ENCODE results near the gene CD70.

CD70 gene

DNA sequence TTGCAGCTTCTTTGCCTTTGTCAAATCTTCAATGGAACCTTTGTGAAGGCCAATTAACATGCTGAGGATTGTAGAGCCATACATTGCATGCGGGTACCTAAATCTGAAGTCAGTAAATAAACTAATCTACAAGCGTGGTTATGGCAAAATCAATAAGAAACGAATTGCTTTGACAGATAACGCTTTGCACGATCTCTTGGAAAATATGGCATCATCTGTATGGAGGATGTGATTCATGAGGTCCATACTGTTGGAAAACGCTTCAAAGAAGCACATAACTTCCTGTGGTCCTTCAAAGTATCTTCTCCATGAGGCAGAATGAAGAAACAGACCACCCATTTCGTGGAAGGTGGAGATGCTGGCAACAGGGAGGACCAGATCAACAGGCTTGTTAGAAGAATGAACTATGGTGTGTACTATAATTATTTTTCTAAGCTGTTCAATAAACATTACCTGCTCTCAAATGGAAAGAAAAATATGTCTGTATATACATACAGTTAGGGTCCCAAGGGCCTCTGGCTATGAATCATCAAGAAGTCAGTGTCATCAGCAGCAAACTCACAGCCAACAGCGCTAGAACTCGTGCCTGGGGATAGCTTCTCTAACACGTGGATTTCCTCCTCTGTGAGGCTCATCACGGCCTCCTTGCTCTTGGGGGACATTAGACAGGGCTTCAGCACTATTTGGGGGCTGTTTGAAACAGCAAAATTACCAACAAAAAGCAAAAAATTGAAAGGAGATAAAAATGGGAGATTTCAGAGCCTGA is 2.9 kb upstream of the CD70 start:
- DNase-seq (ENCODE audit: extremely low read depth, low read depth): no peak

DNA sequence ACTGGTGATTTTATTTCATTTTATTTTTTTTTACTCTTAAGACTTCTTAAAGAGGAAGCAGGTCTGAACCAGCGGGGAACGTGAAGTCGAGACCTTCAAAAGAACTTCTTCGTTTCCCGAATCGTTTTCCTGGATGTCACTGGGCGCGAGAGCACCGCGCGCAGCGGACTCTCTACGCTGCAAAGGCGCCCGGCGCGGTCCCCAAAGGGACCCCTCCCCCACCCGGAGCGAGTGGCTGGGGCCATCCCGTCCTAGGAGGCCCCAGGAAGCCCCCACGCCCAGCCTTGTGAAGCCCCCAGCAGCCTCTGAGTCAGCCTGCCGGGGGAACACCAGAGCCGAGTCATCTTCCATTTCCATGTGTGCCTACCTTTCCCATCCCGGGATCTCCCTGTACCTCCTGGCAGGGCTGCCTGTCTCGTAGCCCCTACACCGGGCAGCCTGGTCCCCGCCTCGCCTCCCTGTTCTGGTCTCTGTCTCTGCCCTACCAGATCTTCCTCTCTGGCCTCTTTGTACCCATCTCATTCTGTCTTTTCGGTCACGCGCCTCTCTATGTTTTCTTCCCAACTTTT is 608 bp downstream of the CD70 start:
- no peak for DNase-seq (ENCODE audit: extremely low read depth, low read depth)
- H3K4me3 ChIP-seq (replicated peaks; ENCODE audit: low read depth, low read length): peak overlapping the region; percentile 32
- TF ChIP-seq, protein P1, sequence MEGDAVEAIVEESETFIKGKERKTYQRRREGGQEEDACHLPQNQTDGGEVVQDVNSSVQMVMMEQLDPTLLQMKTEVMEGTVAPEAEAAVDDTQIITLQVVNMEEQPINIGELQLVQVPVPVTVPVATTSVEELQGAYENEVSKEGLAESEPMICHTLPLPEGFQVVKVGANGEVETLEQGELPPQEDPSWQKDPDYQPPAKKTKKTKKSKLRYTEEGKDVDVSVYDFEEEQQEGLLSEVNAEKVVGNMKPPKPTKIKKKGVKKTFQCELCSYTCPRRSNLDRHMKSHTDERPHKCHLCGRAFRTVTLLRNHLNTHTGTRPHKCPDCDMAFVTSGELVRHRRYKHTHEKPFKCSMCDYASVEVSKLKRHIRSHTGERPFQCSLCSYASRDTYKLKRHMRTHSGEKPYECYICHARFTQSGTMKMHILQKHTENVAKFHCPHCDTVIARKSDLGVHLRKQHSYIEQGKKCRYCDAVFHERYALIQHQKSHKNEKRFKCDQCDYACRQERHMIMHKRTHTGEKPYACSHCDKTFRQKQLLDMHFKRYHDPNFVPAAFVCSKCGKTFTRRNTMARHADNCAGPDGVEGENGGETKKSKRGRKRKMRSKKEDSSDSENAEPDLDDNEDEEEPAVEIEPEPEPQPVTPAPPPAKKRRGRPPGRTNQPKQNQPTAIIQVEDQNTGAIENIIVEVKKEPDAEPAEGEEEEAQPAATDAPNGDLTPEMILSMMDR (IDR thresholded peaks at IDR 0.05; ENCODE audit: low read depth, low read length, missing control alignments): no peak

More for the DNA sequence above, 2.9 kb upstream of the CD70 start:
- no peak overlapping the region for H3K4me3 ChIP-seq (replicated peaks; ENCODE audit: low read depth, low read length)
- TF ChIP-seq, protein P1 (IDR thresholded peaks at IDR 0.05; ENCODE audit: low read depth, low read length, missing control alignments): no peak

DNA sequence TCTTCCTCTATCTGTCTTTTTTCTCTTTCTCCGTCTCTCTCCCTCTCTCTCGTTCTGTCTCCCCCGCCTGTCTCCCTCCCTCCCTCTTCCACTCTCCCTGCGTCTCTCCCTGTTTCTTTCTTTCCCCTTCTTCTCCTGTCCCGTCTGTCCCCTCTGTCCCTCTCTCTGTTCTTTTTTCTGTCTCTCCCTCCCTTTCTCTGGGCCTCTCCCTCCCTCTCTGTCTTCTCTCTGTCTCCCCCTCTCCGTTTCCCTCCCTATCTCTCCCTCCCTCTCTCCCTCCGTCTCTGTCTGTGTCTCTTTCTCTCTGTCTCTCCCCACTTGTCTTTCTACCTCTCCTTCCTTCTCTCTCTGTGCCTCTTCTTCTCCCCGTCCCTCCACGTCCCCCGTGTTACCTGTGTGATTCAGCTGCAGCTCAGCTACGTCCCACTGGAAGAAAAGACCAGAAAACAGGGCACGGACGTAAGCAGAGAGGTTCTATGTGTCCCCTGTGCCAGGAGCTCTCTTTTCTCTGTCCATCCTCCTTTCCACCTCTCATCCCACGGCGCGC is 1.2 kb downstream of the CD70 start:
- TF ChIP-seq, protein P1 (IDR thresholded peaks at IDR 0.05; ENCODE audit: low read depth, low read length, missing control alignments): no peak
- peak overlapping the region; percentile 32 for H3K4me3 ChIP-seq (replicated peaks; ENCODE audit: low read depth, low read length)
- no peak for DNase-seq (ENCODE audit: extremely low read depth, low read depth)

DNA sequence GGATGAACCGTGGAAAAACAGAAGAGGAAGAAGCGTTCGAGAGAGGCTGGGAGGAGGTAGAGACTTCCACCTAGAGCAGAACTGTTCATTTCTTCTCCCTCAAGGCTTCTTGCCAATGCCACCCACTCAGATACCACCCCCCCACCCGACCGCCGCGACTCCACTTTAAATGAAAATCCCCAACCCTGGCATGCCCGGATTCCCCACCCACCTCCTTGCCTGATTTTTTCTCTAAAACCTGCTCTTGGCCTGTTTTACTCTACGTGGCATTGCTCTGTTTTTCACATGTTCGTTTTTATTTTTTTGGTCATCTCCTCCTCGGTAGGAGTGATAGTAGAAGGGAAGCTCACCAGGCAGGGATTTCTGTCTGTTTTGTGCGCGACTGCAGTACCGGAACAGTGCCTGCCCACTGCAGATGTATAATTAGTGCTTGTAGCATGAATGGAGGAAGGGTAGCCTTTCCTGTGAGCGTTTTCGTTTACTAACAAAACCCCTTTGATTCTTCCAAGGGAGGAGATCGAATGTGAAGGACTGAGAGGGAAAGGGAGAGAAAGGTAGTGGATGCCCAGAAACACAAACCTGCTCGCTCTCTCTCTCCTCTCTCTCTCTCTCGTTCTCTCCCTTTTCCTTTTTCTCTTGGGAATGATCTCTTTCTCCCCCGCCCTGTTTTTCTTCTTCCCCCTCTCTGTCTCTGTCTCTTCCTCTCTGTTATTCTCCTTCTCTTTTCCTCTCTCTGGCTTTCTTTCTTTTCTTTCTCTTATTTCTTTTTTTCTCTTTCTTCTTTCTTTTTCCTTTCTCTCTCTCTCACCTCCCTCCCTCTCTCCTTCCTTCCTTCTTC is 2.2 kb downstream of the CD70 start:
- no peak overlapping the region for H3K4me3 ChIP-seq (replicated peaks; ENCODE audit: low read depth, low read length)
- no peak for DNase-seq (ENCODE audit: extremely low read depth, low read depth)
- TF ChIP-seq, protein P1 (IDR thresholded peaks at IDR 0.05; ENCODE audit: low read depth, low read length, missing control alignments): no peak

DNA sequence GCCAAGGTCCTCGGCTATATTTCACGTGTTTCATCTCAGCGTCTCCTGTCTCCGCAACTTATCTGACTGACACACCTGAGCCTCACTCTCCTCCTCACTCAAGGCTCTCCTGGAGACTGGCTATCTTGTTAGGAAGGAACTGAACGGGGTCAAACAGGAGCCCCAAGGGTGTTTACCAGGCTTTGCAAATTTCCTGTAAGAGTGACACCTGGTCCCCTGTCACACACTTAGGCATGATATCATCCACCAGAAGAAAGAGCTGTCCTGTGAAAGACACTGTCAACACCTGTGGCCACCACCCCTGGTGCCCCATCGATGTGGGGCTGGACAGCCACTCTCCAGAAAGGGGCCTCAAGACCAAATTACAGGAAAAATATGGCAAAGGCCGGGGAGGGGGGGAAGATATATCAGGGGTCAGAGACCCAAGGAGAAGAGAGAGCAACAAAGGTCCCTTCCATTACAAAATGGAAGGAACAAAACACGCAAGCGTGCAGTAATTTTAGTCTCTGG is 2.9 kb downstream of the CD70 start:
- TF ChIP-seq, protein P1 (IDR thresholded peaks at IDR 0.05; ENCODE audit: low read depth, low read length, missing control alignments): no peak
- H3K4me3 ChIP-seq (replicated peaks; ENCODE audit: low read depth, low read length): no peak overlapping the region
- no peak for DNase-seq (ENCODE audit: extremely low read depth, low read depth)

DNA sequence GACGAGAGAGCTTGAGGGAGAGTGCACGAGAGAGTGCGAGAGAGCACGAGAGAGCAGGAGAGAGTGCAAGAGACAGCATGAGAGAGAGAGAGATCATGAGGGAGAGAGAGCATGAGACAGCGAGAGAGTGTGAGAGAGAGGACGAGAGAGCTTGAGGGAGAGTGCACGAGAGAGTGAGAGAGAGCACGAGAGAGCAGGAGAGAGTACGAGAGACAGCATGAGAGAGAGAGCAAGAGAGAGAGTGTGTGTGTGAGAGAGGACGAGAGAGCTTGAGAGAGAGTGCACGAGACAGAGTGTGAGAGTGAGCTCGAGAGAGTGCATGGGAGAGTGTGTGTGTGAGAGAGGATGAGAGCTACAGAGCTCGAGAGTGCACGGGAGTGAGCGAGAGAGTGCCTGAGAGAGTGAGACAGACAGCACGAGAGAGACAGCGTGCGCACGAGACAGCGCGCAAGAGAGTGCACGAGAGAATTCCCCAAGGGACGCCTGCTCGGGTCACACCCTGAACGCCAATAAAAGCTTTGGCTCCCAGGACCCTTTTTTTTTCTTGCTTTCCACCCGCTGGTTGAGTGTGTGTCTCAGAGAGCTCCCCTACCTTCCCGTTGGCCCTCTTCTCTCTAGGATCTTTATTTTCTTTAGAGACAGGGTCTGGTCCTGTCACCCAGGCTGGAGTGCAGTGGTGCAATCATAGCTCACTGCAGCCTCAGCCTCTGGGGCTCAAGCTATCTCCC is 3.7 kb downstream of the CD70 start:
- peak overlapping the region; percentile 32 for H3K4me3 ChIP-seq (replicated peaks; ENCODE audit: low read depth, low read length)
- no peak for DNase-seq (ENCODE audit: extremely low read depth, low read depth)
- TF ChIP-seq, protein P1 (IDR thresholded peaks at IDR 0.05; ENCODE audit: low read depth, low read length, missing control alignments): no peak
